Mesendoderm (in vitro differentiated cells): ENCODE data around the gene ABI1.

Experiments
- DNase-seq: peaks from one replicate; pipeline ENCODE4 v3.0.0; 2013
- H2AK5ac ChIP-seq: 2 replicates; pipeline ENCODE4 v1.6.1; 2013; ENCODE audit warnings: low read length, inconsistent platforms
- H2BK120ac ChIP-seq: 2 replicates; pipeline ENCODE4 v1.6.1; 2013; ENCODE audit warnings: low read depth, mild to moderate bottlenecking, low read length, moderate library complexity, mixed read lengths
- H2BK15ac ChIP-seq: replicated peaks from 2 replicates; pipeline ENCODE4 v1.6.1; 2013; ENCODE audit warnings: low read depth, mild to moderate bottlenecking, moderate library complexity
- H2BK5ac ChIP-seq: 2 replicates; pipeline ENCODE4 v1.6.1; 2013; ENCODE audit warnings: low read length, inconsistent platforms
- H3K18ac ChIP-seq: 2 replicates; pipeline ENCODE4 v1.6.1; 2013; ENCODE audit warnings: mild to moderate bottlenecking, low read length, mixed read lengths
- H3K23ac ChIP-seq: one replicate; pipeline ENCODE4 v1.6.1; 2013; ENCODE audit warnings: low read length
- H3K27ac ChIP-seq: 2 replicates; pipeline ENCODE4 v1.5.1; 2013; ENCODE audit warnings: low read depth, mild to moderate bottlenecking, inconsistent platforms, low read length, moderate library complexity
- H3K27me3 ChIP-seq: 2 replicates; pipeline ENCODE4 v1.6.1; 2013; ENCODE audit warnings: low read length, control low read depth, mild to moderate bottlenecking, inconsistent platforms; ENCODE audit not compliant: insufficient read depth, poor library complexity
- H3K36me3 ChIP-seq: 2 replicates; pipeline ENCODE4 v1.6.1; 2013; ENCODE audit warnings: low read length, inconsistent platforms; ENCODE audit not compliant: control insufficient read depth, insufficient read depth
- H3K4ac ChIP-seq: one replicate; pipeline ENCODE4 v1.6.1; 2013; ENCODE audit warnings: low read depth, mild to moderate bottlenecking, low read length, moderate library complexity
- H3K4me1 ChIP-seq: 2 replicates; pipeline ENCODE4 v1.6.1; 2013; ENCODE audit warnings: low read depth, low read length, inconsistent platforms; ENCODE audit not compliant: control insufficient read depth
- H3K4me2 ChIP-seq: 2 replicates; pipeline ENCODE4 v1.6.1; 2013; ENCODE audit warnings: low read length
- H3K4me3 ChIP-seq: 2 replicates; pipeline ENCODE4 v1.5.1; 2013; ENCODE audit warnings: mild to moderate bottlenecking, low read length
- H3K56ac ChIP-seq: one replicate; pipeline ENCODE4 v1.6.1; 2013; ENCODE audit warnings: low read length
- H3K79me1 ChIP-seq: 2 replicates; pipeline ENCODE4 v1.6.1; 2013; ENCODE audit warnings: low read length, inconsistent platforms
- H3K79me2 ChIP-seq: 2 replicates; pipeline ENCODE4 v1.6.1; 2013; ENCODE audit warnings: mild to moderate bottlenecking, low read length; ENCODE audit not compliant: control insufficient read depth, insufficient read depth
- H3K9ac ChIP-seq: 2 replicates; pipeline ENCODE4 v1.6.1; 2013; ENCODE audit warnings: low read length, inconsistent platforms
- H4K5ac ChIP-seq: one replicate; pipeline ENCODE4 v1.6.1; 2013; ENCODE audit warnings: low read length
- H4K8ac ChIP-seq: one replicate; pipeline ENCODE4 v1.6.1; 2013; ENCODE audit warnings: low read depth, mild to moderate bottlenecking, control low read depth, low read length, moderate library complexity
- WGBS: extraction: QIAGEN DNeasy Blood & Tissue Kit; methylation state at CpG from one replicate; pipeline ENCODE4 v1.1.7; 2013; ENCODE audit warnings: low lambda C conversion rate, missing lambda C conversion rate; ENCODE audit not compliant: insufficient coverage; ENCODE audit errors: extremely low coverage; 5-methylcytosine and 5-hydroxymethylcytosine counted together

The ABI1 gene

GRCh38 chr10:26780106-26780792, 80.5 kb downstream of the ABI1 start:
- no peaks in the 10 kb centered on the region for H3K36me3 ChIP-seq
- H2BK5ac ChIP-seq = no peak overlapping the region
- peak overlapping the region; percentile 11 for H3K18ac ChIP-seq
- H3K23ac ChIP-seq = no peak overlapping the region
- no peak overlapping the region for H3K9ac ChIP-seq
- H4K8ac ChIP-seq = no peak overlapping the region
- no peak overlapping the region for H3K4ac ChIP-seq
- peaks cover 19% of the 10 kb centered on the region for H3K4me1 ChIP-seq
- peak overlapping the region; percentile 9 for H3K27ac ChIP-seq
- H3K56ac ChIP-seq = peak overlapping the region; percentile 22
- H3K79me1 ChIP-seq = peaks cover 20% of the 10 kb centered on the region
- H2AK5ac ChIP-seq = peak overlapping the region; percentile 22
- H3K4me3 ChIP-seq = no peak overlapping the region
- no peak overlapping the region for H2BK15ac ChIP-seq
- DNase-seq = no peak
- no peak overlapping the region for H3K4me2 ChIP-seq
- no peak overlapping the region for H2BK120ac ChIP-seq
- H4K5ac ChIP-seq = no peak overlapping the region
- WGBS = no CpG with 5 or more reads among the region's 8 CpGs
- no peaks in the 10 kb centered on the region for H3K27me3 ChIP-seq
- peaks cover 17% of the 10 kb centered on the region for H3K79me2 ChIP-seq

GRCh38 chr10:26779176-26779860, 81.4 kb downstream of the ABI1 start:
- H2AK5ac ChIP-seq = no peak overlapping the region
- peaks cover 20% of the 10 kb centered on the region for H3K79me1 ChIP-seq
- no CpG with 5 or more reads among the region's 4 CpGs for WGBS
- H3K36me3 ChIP-seq = no peaks in the 10 kb centered on the region
- H3K18ac ChIP-seq = peak overlapping the region; percentile 65
- peak overlapping the region; percentile 0 for H3K27ac ChIP-seq
- H3K56ac ChIP-seq = peak overlapping the region; percentile 11
- H4K5ac ChIP-seq = no peak overlapping the region
- no peak overlapping the region for H4K8ac ChIP-seq
- H2BK15ac ChIP-seq = no peak overlapping the region
- no peak overlapping the region for H3K9ac ChIP-seq
- H2BK5ac ChIP-seq = no peak overlapping the region
- peak; percentile 74 for DNase-seq
- H3K79me2 ChIP-seq = peaks cover 17% of the 10 kb centered on the region
- H3K4me3 ChIP-seq = no peak overlapping the region
- H3K4me1 ChIP-seq = peaks cover 19% of the 10 kb centered on the region
- no peak overlapping the region for H3K4ac ChIP-seq
- no peak overlapping the region for H3K23ac ChIP-seq
- no peaks in the 10 kb centered on the region for H3K27me3 ChIP-seq
- H3K4me2 ChIP-seq = no peak overlapping the region
- no peak overlapping the region for H2BK120ac ChIP-seq

- H3K4me1 ChIP-seq = peaks cover 19% of the 10 kb centered on the region
These were observed 83.1 kb downstream of the ABI1 start for GRCh38 chr10:26777686-26778085.

GRCh38 chr10:26776258-26776657, 84.5 kb downstream of the ABI1 start:
- no peak overlapping the region for H4K5ac ChIP-seq
- H3K56ac ChIP-seq = no peak overlapping the region
- H3K27me3 ChIP-seq = no peaks in the 10 kb centered on the region
- no peak overlapping the region for H2BK5ac ChIP-seq
- H3K79me2 ChIP-seq = peaks cover 10% of the 10 kb centered on the region
- peaks cover 12% of the 10 kb centered on the region for H3K4me1 ChIP-seq
- H3K4me2 ChIP-seq = no peak overlapping the region
- H3K23ac ChIP-seq = no peak overlapping the region
- H3K4ac ChIP-seq = no peak overlapping the region
- no peak overlapping the region for H3K9ac ChIP-seq
- no peak overlapping the region for H4K8ac ChIP-seq
- H3K4me3 ChIP-seq = no peak overlapping the region
- no peak overlapping the region for H2AK5ac ChIP-seq
- no peak overlapping the region for H2BK120ac ChIP-seq
- no peak overlapping the region for H2BK15ac ChIP-seq
- H3K79me1 ChIP-seq = peaks cover 10% of the 10 kb centered on the region
- H3K27ac ChIP-seq = no peak overlapping the region
- peak; percentile 58 for DNase-seq
- no peaks in the 10 kb centered on the region for H3K36me3 ChIP-seq
- no peak overlapping the region for H3K18ac ChIP-seq
- WGBS = no CpG with 5 or more reads among the region's 1 CpG

More at GRCh38 chr10:26777686-26778085, 83.1 kb downstream of the ABI1 start:
- H3K23ac ChIP-seq = no peak overlapping the region
- H3K9ac ChIP-seq = no peak overlapping the region
- no peak overlapping the region for H3K4me3 ChIP-seq
- no peak overlapping the region for H3K56ac ChIP-seq
- H3K79me2 ChIP-seq = peaks cover 14% of the 10 kb centered on the region
- no peak overlapping the region for H3K4ac ChIP-seq
- H3K79me1 ChIP-seq = peaks cover 15% of the 10 kb centered on the region
- H2AK5ac ChIP-seq = no peak overlapping the region
- no peak overlapping the region for H2BK15ac ChIP-seq
- H3K36me3 ChIP-seq = no peaks in the 10 kb centered on the region
- no peak overlapping the region for H4K5ac ChIP-seq
- H3K4me2 ChIP-seq = no peak overlapping the region
- H2BK120ac ChIP-seq = no peak overlapping the region
- no peak overlapping the region for H2BK5ac ChIP-seq
- DNase-seq = no peak
- no peak overlapping the region for H3K18ac ChIP-seq
- WGBS = no CpG with 5 or more reads among the region's 2 CpGs
- H3K27me3 ChIP-seq = no peaks in the 10 kb centered on the region
- H3K27ac ChIP-seq = no peak overlapping the region
- H4K8ac ChIP-seq = no peak overlapping the region

GRCh38 chr10:26773633-26774032, 87.1 kb downstream of the ABI1 start:
- no peak for DNase-seq
- H2BK120ac ChIP-seq = no peak overlapping the region
- no peaks in the 10 kb centered on the region for H3K36me3 ChIP-seq
- no peak overlapping the region for H3K4me3 ChIP-seq
- no peak overlapping the region for H3K23ac ChIP-seq
- no peaks in the 10 kb centered on the region for H3K27me3 ChIP-seq
- H3K4me2 ChIP-seq = no peak overlapping the region
- whole genome bisulfite sequencing = no CpG with 5 or more reads among the region's 2 CpGs
- no peaks in the 10 kb centered on the region for H3K4me1 ChIP-seq
- H3K56ac ChIP-seq = no peak overlapping the region
- peaks cover 2% of the 10 kb centered on the region for H3K79me1 ChIP-seq
- no peak overlapping the region for H2AK5ac ChIP-seq
- H3K18ac ChIP-seq = no peak overlapping the region
- no peak overlapping the region for H3K27ac ChIP-seq
- H2BK15ac ChIP-seq = no peak overlapping the region
- H3K4ac ChIP-seq = no peak overlapping the region
- no peak overlapping the region for H3K9ac ChIP-seq
- no peak overlapping the region for H4K5ac ChIP-seq
- H3K79me2 ChIP-seq = no peaks in the 10 kb centered on the region
- H2BK5ac ChIP-seq = no peak overlapping the region
- no peak overlapping the region for H4K8ac ChIP-seq
